NCI-H82 treated with DMSO at 0.1 percent for 48 hours (cell line): ENCODE results near the gene DPP6.

Experiments
- DNase-seq: peaks from one replicate; lab custom pipeline; 2025; ENCODE audit not compliant: unreplicated experiment; lab: John Stamatoyannopoulos, UW

The DPP6 gene

DNA sequence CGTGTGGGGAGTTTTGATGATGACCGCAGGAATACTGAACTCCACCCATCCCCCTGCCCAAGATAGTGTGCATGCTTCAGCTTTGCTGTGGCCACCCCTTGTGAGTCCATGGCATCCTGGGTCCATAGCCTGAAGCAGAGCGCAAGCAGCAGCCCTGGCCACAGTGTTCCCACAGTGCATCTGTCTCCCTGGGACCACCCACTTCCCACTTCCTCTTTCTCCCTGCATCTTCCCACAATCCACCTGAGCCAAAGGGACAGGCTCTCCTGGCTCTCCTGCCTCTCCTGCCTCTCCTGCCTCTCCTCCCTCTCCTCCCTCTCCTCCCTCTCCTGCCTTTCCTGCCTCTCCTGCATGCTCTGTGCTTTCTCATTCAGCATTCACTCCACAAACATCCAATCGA, 800.0 kb downstream of the DPP6 start:
- DNase-seq: no peak

DNA sequence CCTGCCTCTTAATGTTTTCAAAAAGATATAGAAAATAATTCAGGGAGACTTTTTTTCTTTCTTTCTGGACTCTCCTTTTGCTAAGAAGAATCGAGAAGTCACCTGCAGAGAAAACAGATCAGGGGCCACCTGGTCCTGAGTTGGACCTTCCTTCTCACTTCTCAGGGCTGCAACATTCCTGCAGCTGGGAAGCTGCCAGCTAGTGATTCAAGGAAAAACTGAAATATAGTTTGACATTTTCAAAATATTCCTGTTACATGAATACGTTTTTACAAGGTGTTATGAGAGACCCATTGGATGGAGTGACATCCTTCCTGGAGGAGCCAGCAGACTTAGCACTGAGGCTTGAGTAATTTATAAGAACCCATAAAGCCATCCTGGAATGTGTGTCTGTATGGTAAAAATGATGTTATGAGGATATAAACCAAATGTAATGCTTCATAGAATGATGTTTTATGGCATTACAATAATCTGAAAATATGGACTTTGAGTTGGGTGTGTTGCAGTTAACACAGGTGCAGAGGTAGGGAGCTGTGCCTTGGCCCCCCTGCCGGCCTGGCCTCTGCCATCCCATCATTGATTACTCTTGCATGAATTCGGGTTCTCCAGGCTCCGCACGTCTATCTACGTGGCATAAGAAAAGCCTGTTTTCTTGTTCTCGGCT, 801.0 kb downstream of the DPP6 start:
- DNase-seq: no peak

- DNase-seq: no peak
Measured at GRCh38 chr7:154853727-154854095, 801.5 kb downstream of the DPP6 start.

DNA sequence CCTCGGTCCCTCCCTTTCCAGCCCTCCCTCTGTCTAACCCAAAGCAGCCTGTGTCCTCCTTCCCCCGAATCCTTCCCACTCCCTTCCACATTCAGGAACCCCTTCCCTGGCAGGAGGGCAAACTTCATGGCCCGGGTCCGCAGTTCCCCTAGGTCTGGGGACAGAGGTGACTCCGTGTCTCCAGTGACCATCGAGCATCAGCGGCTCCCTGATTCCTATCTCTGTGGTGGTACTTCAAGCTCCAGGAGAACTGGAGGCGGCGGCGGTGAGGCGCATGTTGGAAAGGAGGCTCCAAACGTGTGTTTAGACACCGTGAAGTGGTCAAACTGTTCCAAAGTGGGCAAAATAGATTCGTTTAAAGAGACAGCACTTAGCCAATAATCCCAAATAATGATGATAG, 802.6 kb downstream of the DPP6 start:
- DNase-seq: no peak

- DNase-seq: no peak
Measured at GRCh38 chr7:154855366-154855765, 803.2 kb downstream of the DPP6 start.

DNA sequence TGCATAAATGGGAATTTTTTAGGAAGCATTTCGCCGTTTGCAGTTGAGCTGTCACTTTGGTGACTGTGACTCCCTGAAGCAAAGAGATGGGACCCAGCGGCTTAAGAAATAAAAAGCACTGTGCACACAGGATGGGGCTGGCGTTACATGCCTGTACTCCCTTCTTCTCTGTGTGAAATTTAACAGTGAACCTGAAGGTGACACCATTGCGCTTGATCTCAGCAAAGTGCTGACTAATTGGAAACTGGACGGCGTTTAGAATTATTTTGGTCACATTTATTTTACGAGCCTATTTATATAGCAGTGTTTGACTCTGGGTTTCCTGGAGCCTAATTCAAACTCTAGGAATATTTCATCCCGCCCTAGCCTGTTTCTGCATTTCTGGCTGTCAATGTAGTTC, 804.5 kb downstream of the DPP6 start:
- no peak for DNase-seq

- no peak for DNase-seq
Measured at GRCh38 chr7:154857240-154857639, 805.0 kb downstream of the DPP6 start.

DNA sequence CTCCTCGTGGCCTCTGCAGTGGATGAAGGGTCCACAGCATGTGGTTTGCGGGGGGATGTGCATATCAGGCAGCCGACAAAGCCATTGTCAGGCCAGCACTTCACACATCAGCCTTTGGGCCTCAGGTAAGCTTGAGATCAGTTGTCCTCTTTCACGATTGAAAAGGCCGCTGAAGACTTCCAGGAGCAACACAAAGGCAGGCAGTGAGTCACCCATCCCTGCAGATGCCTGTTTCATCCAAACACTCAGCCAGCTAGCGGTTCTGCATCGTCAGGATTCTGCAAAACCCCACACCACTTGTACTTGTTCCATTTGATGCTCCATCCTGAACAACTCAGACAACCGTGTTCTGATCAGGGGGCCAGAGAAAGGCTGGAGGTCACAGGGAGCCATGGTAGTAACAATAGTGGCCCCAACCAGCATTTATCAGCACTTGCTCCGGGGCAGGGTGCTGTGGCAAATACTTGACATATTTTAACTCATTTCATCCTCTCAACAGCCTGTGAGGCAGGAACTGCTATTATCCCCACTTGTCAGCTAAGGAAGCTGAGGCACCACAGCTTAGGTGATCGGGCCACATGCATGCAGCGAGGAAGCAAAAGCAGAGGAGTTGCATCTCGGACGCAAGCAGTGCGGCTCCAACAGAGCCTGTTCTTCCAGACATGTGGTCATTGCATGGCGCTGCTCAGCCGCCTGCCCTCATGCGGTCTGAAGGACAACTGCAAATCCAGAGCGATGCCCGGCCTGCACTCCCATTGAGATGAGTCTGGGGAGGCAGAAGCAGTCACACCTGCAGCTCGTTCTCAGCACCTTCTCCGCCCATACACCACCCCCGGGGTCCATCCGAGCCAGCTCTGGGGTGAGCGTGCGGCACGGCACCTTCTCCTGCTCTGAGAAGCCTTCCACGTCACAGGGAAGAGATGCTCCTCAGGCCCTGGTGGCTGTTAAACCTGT, 805.8 kb downstream of the DPP6 start:
- no peak for DNase-seq

DNA sequence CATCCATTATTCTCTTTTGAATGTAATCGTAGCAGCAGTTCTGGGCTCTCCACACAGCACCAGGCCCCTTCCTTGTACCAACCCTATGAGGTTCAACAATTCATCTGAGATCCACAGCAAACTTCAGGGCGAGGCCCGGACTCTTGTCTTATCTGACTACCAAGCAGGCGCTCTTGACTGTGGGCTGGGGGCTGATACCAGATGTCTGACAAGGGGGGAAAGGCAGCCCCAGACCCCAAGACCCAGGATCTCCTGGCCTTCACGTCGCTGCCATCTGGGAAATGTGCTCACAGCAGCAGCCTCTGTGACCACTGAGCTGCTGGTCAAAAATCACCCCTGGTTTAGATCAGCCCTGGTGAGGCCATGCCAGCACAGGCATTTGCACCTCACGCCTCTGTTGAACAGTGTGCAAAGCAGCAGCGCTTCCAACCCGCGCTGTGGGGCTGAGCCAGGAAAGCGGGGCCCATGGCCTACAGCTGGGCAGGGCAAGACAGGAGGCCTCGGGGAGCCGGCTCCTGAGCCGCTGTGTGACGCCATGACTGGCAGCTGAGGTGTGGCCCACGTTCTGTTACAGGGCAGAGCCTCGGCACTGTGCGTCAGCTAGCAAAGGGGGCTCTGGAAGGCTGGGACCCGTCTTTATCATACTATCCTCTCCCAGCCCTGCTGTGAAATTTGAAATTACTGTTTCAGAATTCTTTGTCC, 806.8 kb downstream of the DPP6 start:
- no peak for DNase-seq

- no peak for DNase-seq
Measured at GRCh38 chr7:154859747-154860620, 807.8 kb downstream of the DPP6 start.

- DNase-seq: no peak
Measured at GRCh38 chr7:154860621-154861375, 808.6 kb downstream of the DPP6 start.

DNA sequence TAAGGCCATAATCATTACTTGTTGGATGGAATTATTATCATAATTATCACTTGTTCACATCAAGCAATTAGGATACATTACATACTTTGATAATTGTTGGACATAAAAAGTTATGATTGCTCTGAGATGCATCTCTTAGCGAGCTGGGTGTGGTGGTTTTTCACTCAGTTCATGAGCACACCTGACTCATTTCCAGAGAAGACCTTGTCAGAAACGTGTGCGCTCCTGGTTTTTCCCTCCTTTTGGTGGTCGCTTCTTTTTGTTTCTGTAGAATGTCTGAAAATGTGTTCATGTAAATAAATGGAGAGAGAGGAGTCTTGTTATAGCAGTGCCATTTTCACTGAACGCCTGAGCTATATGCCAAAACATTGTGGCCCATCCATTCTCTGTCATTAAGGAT, 809.4 kb downstream of the DPP6 start:
- DNase-seq: no peak

DNA sequence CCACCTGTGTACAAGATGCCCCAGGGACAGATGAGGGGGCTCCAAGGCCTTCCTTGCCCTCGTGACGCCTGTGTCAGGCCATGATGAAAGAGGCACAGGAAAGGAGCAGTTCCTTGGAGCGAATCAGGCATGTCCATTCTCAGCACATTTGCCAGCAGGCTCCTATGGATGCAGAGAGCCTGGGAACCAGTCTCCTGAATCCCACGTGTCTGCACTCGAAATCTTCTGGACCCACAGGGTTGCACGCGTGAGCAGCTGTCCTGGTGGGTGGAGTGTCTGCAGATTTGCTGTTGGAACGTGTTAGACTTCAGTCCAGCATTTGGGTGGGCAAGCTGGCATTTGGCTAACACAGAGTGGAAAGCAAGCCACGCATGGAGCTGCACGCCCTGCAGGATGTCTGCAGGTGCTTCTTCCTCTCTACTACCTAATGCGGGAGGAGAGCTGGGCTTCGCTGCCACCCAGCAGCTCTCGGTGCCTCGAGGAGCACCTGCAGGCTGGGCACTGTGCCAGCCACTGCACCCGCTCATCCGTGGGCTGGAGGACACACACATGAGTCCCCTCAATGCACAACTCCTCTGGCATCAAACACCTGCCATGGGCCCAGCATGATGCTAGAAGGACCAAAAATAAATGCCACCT, 810.1 kb downstream of the DPP6 start:
- no peak for DNase-seq

GRCh38 chr7:154863766-154864522, 811.7 kb downstream of the DPP6 start:
- DNase-seq: no peak

DNA sequence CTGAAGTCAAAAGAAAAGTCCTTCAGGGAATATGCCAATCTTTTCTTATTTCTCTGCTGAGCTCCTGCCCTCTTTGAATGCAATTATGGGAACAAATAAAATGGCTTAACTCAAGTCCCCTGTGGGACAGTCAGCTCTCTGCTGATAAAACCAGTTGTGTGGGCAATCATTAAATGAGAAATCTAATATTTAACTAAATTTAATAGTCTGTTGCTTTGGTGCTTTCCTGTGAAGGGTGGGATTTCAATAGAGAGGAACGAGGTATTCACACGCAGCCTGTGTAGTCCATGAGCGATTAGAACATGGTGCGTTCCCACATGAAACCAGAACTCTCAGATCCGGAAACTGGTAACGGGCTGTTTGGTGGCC, 812.3 kb downstream of the DPP6 start:
- DNase-seq: no peak

GRCh38 chr7:154865984-154866685, 813.9 kb downstream of the DPP6 start:
- no peak for DNase-seq

DNA sequence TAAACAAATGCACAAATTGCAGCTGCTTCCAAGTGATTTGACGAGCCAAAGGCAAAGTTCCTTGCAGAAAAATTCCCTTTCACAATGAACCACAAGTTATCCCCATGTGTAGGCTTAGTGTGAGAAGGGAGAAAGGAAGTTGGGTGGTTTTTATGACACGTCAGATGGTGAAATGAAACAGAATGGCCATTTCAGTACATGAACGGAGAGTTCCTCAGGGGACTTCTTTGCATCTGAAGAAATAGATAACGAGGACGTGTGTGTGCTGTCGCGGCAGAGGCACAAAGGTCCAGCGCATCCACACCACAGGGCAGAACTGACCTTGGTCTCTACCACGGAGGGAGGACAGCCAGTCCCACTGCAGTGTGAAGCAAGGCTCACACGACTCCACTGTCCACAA, 814.9 kb downstream of the DPP6 start:
- no peak for DNase-seq

DNA sequence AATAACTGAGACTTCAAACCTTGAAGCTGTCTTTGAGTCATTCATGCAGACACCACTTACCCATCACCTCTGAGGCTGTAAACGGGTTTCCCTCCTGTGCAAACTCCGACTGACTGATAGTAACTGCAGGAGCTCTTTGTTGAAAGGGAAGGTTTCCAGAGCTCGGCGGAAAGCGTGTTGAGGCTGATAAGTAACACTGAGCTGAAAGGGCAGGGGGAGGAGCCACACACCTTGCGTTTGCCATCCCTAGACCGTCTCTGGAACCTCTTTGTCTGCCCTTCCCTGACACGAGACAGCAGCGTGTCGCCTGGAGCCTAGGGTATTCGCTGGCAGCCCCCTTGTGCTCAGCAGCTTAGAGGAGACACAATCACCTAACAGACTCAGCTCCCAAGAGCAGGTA, 816.7 kb downstream of the DPP6 start:
- no peak for DNase-seq
